ENCODE data around the gene MAD1L1. TPM values are rescaled to one million over a fixed set of nuclear protein-coding genes. Genes with fewer than 3 reads are reported as not detected.

MAD1L1 gene
- total RNA-seq, 1 experiment from 2014 or later: 38.5 TPM

- no peak for TF ChIP-seq JUND (IDR thresholded peaks at IDR 0.05)
- no peak for TF ChIP-seq EZH2 (IDR thresholded peaks at IDR 0.05)
- TF ChIP-seq CTCF (IDR thresholded peaks at IDR 0.05 in 2 of 3, conservative IDR thresholded peaks at IDR 0.05 in 1 of 3; ENCODE audit: borderline replicate concordance in 1 of 3, insufficient read depth in 1 of 3, low read depth in 2 of 3, low read length in 2 of 3): no peak
- TF ChIP-seq SIN3A (IDR thresholded peaks at IDR 0.05; ENCODE audit: low read depth): no peak
- TF ChIP-seq, protein P1, sequence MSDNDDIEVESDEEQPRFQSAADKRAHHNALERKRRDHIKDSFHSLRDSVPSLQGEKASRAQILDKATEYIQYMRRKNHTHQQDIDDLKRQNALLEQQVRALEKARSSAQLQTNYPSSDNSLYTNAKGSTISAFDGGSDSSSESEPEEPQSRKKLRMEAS (IDR thresholded peaks at IDR 0.05): no peak
- TF ChIP-seq CEBPB (IDR thresholded peaks at IDR 0.05; ENCODE audit: low read depth): no peak
- TF ChIP-seq EGR1 (IDR thresholded peaks at IDR 0.05; ENCODE audit: low read depth): no peak
- no peak for TF ChIP-seq POLR2AphosphoS5 (IDR thresholded peaks at IDR 0.05; ENCODE audit: low read depth, low read length)
- TF ChIP-seq EZH2phosphoT487 (IDR thresholded peaks at IDR 0.05; ENCODE audit: borderline replicate concordance): no peak
- TF ChIP-seq, protein P2, sequence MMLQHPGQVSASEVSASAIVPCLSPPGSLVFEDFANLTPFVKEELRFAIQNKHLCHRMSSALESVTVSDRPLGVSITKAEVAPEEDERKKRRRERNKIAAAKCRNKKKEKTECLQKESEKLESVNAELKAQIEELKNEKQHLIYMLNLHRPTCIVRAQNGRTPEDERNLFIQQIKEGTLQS (IDR thresholded peaks at IDR 0.05): no peak
- TF ChIP-seq FOSL1 (IDR thresholded peaks at IDR 0.05; ENCODE audit: low read depth): no peak
- TF ChIP-seq SRF (IDR thresholded peaks at IDR 0.05; ENCODE audit: low read depth): no peak
- no peak for TF ChIP-seq ZBTB33 (IDR thresholded peaks at IDR 0.05; ENCODE audit: extremely low read depth, insufficient replicate concordance, low read length)
- ATAC-seq: no peak
- RAD21 ChIA-PET (ENCODE audit: low non-redundant PET in 1 of 2, low total read pairs in 2 of 2, uncharacterized antibody in 2 of 2, unreplicated experiment in 2 of 2): no interaction called here
These were observed 68.1 kb downstream of the MAD1L1 start for GRCh38 chr7:2164646-2165045.

More at GRCh38 chr7:2164646-2165045, 68.1 kb downstream of the MAD1L1 start:
- H3K27ac ChIP-seq (ENCODE audit: low read depth, low read length): no peak overlapping the region
- H3K36me3 ChIP-seq (ENCODE audit: control insufficient read depth in 1 of 2, insufficient read depth in 2 of 2, low read length in 2 of 2): no peaks in the 10 kb centered on the region
- H3K4me1 ChIP-seq (ENCODE audit: control insufficient read depth in 1 of 2, insufficient read depth in 2 of 2, low read length in 2 of 2): peaks cover 0 to 3% of the 10 kb centered on the region in 2 experiments; a peak in 3 of 4 replicates
- H3K9me2 ChIP-seq (ENCODE audit: insufficient read depth): no peaks in the 10 kb centered on the region
- no peaks in the 10 kb centered on the region for H3K9me3 ChIP-seq (ENCODE audit: control insufficient read depth in 1 of 2, insufficient read depth in 1 of 2, low read depth in 1 of 2, low read length in 2 of 2)
- BruUV-seq (replicated peaks): no TSS peak
- no peak overlapping the region for H3K4me2 ChIP-seq (ENCODE audit: low read length)
- intact Hi-C loops (cut with micrococcal nuclease): no loop called here
- H3K4me3 ChIP-seq (replicated peaks in 1 of 2; ENCODE audit: low read depth in 1 of 2, low read length in 2 of 2): no peak overlapping the region
- ChIA-PET POLR2A (no interaction called here), CTCF (no interaction called here)
- no peaks in the 10 kb centered on the region for H4K20me1 ChIP-seq (ENCODE audit: insufficient read depth)
- no peaks in the 10 kb centered on the region for H3K79me2 ChIP-seq (ENCODE audit: insufficient read depth, low read length)
- H3K27me3 ChIP-seq (ENCODE audit: insufficient read depth, low read length): no peaks in the 10 kb centered on the region
- H3K9ac ChIP-seq (ENCODE audit: low read length): no peak overlapping the region
- no peak overlapping the region for H2AFZ ChIP-seq (ENCODE audit: low read depth, low read length, poor library complexity, severe bottlenecking)
- DNase-seq (ENCODE audit: low read depth, low spot score): no peak
